ENCODE measurements around the gene RBM47.
"Not testable (repeated sequence)": the region's sequence is repeated elsewhere in the genome, so short reads cannot be mapped to it uniquely, and the experiment has no call there.

RBM47 gene

GRCh38 chr4:40559585-40560465 lies 69.8 kb downstream of the RBM47 start:
- DNase-seq, result no peak

GRCh38 chr4:40557736-40558135 lies 71.9 kb downstream of the RBM47 start:
- peak; percentile 14 for DNase-seq

DNA sequence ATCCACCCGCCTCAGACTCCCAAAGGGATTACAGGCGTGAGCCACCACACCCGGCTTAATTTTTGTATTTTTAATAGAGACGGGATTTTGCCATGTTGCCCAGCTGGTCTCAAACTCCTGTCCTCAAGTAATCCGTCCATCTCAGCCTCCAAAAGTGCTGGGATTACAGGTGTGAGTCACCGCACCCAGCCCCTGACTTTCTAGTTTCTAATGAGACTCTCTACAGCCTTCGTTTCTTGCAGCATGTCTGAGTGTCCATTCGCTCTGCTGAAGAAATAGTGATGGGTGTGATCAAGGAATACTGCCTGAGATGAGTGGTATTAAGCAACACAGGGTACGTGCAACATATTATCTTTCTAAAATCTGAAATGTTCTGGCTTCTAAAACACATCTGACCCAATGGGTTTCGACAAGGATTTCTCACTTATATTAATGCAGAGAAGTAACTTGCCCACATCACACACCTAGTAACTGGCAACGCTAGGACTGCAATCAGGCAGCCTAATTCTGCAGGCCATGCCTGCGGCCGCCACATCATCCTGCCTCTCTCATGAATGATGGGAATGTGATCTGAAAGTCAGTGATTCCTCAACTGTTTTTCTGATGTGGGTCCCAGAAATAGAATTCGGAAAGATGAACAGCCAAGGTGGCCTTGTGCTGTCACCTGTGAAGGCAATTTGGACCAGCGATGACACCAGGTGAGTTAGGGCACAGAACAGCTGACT lies 74.3 kb downstream of the RBM47 start:
- DNase-seq, result peak; percentile 18

GRCh38 chr4:40554641-40555040 lies 75.0 kb downstream of the RBM47 start:
- peak; percentile 31 for DNase-seq

DNA sequence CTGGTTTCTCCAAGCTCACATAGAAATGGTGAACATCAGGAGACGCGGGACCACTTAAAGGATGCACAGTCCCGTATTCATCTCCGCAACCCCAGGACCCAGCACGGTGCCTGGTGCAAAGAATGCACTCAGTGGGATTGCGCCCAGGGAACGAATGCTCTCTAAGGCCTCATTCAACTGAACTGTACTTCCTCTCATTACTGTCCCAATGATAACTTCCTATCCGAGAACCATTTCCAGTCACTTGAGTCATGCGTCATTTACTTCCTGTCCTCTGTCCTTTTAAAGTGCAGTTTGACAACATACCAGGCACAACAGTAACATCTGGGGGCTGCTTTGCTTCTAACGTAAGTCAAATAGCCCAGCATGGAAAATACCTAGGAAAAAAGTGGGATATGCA lies 75.7 kb downstream of the RBM47 start:
- peak; percentile 88 for DNase-seq

- DNase-seq, result no peak
Observed at GRCh38 chr4:40552536-40552935, 77.1 kb downstream of the RBM47 start.

GRCh38 chr4:40551568-40552136 lies 78.0 kb downstream of the RBM47 start:
- not testable (repeated sequence) for DNase-seq

- DNase-seq, result peak; percentile 52
Observed at GRCh38 chr4:40550948-40551462, 78.7 kb downstream of the RBM47 start.

- no peak for DNase-seq
Observed at GRCh38 chr4:40550196-40550595, 79.5 kb downstream of the RBM47 start.

DNA sequence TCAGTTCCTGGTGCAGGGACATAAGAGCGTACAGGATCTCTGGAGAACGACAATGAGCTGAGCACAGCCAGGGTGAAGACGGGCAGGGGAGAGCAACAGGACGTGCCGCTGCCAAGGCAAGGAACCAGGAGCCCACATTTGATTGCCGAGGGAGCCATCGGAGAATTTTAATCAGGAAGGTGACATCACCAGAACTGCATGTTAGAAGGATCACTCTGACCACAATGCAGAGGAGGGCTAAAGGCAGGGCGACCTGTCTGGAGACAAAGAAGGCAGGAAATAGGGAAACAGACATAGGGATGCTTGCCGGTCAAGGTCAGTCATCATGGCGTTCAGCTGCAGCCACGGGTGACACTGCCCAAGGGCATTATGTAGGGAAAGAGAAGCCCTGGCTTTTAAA lies 81.4 kb downstream of the RBM47 start:
- DNase-seq, result no peak

- DNase-seq, result no peak
Observed at GRCh38 chr4:40547789-40548132, 81.9 kb downstream of the RBM47 start.

DNA sequence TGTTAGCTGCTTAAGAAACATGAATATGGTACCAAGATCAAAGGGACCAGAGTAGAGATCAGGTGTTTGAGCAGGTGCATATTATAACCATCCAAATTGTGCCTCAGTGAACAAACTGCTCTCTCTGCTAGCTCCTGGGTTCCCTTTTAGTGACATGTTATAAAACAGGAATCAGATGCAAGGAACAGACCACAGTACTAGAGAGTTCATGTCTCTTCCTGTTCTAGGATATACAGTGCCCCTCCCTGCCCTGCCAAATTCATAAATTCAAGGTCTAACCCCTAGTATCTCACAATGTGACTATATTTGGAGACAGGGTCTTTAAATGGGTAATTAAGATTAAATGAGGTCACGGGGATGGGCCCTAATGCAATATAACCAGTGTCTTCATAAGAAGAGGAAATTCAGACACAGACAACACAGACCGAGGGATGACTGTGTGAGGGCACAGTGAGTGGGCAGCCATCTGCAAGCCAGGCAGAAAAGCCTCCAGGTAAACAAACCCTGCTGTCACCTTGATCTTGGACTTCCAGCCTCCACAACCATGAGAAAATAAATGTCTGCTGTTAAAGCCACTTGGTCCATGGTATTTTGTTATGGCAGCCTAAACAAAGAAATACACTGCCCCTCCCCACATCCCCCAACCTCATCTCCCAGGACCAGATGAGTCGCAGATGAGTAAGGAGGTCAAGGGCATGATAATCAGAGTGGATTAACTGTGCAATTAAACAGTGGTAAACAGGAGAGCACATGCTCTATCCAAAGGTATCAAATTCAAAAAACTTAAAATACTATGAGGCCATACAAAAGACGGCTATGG lies 82.5 kb downstream of the RBM47 start:
- no peak for DNase-seq

GRCh38 chr4:40546506-40546905 lies 83.2 kb downstream of the RBM47 start:
- DNase-seq, result no peak

DNA sequence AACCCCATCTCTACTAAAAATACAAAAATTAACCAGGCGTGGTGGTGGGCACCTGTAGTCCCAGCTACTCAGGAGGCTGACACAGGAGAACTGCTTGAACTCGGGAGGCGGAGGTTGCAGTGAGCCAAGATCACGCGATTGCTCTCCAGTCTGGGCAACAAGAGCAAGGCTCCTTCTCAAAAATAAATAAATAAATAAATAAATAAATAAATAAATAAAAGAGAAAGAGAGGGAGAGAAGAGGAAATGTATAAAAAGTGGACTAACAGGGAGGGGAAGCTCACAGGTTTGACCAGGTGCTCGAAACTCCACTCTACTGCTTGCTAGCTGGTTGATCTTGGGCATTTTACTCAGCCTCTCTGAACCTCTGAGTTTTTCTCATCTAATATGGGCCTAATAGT lies 84.2 kb downstream of the RBM47 start:
- DNase-seq, result not testable (repeated sequence)

DNA sequence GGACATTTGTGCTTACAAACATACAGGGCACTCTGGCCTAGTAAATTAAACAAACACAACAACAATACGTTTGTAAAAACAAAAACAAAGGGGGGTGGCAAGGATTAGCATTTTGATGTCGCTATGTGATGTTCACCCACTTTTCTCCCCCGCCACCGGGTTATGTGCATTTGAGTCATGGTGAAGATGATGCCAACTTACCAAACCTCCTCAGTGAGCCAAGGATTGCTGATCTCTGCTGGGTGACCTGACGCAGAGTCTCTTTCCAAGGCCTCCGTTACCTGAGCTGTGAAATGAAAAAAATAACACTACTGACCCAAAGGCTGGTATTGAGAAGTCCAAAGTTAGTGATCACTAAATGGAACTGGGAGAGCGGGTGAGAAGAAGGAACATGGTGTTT lies 85.4 kb downstream of the RBM47 start:
- no peak for DNase-seq

GRCh38 chr4:40540800-40541199 lies 88.9 kb downstream of the RBM47 start:
- DNase-seq, result no peak

DNA sequence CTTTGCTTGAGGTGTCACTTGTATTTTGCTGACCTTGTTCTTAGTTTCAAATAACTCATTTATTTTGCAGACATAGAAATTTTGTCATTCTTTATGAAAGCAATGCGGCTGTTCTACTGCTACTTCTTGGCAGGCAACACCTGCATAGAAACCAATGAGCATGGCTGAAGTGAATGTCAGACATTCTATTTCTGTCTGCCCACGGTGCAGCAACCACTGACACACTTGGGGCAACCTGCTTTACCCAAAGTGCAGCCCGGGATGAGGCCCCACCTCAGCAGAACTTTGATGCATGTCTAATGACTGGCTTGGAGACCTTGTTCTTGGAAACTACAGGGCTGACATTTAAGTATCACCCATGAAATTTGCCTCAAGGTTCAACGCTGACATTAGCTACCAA lies 93.6 kb downstream of the RBM47 start:
- no peak for DNase-seq

GRCh38 chr4:40531636-40532023 lies 98.0 kb downstream of the RBM47 start:
- no peak for DNase-seq

- no peak for DNase-seq
Observed at GRCh38 chr4:40530961-40531635, 98.6 kb downstream of the RBM47 start.

DNA sequence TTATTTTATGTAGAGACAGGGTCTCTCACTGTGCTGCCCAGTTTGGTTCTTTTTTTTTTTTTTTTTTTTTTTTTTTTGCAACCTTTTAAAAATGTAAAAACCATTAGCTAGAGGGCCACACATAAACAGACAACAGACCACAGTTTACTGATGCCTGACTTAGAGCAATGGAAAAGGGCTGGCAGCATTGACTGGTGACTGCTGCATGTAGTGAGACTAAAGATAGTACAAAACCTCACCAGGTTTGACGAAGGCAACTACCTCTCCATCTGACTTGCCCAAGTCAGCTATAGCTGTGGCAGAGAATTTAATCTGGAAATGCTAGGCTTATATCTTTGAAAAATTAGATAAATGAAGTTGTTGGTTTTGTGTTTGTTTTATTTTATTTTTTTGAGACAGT lies 102.9 kb downstream of the RBM47 start:
- no peak for DNase-seq

DNA sequence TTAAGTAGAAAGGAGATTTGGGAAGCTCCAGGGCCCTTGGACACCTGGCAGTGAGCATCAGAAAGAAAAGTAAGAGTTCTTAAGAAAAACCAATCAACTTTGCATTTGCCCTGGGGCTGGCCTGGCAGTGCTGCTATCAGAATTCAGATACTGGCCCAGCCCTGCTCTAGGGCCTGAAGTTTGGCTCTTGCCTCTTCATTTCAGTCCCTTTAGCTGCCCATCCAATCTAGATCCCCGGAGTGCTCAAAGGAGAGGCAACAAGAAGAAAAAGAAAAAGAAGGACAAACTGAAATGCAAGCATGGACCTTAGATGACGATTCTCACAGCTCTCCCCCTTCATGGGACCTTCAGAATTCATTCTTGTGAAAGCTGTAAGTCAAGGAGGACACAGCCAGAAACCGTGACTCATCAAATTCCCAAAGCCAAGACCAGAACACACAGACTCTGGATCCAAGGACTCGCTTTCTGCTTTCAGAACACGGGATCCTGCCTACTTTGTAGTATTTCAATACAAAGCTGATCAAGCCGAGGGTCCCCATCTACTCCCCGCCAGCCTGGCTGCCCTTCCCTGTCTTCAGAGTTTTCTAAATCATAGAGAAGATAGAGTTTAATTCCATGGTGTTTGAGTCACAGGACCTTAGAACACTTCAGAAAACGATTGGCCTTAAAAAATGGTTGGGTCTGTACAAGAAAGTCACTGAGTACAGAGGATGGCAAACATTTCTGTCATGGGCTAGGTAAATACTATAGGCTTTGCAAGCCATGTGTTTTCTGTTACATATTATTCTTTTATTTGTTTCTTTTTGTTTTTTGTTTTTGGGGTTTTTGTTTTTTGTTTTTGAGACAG lies 103.7 kb downstream of the RBM47 start:
- DNase-seq, result no peak
